NB4 (cell line): ENCODE data around the gene CAPN10.

Experiments
- DNase-seq: peaks from one replicate; pipeline ENCODE4 v3.0.0; 2010; ENCODE audit warnings: low read depth
- H3K4me3 ChIP-seq: one replicate; pipeline ENCODE4 v1.5.1; 2011; ENCODE audit warnings: mild to moderate bottlenecking, low read depth, low read length, moderate library complexity
- MAX ChIP-seq: IDR thresholded peaks from 2 replicates; pipeline ENCODE4 v1.6.1; 2011; ENCODE audit warnings: low read depth, low read length
- MYC ChIP-seq: IDR thresholded peaks from 2 replicates; pipeline ENCODE4 v1.6.1; 2011; ENCODE audit warnings: low read depth, low read length
- POLR2A ChIP-seq: IDR thresholded peaks from 2 replicates; pipeline ENCODE4 v1.6.1; 2011; ENCODE audit warnings: mild to moderate bottlenecking; ENCODE audit not compliant: insufficient read length; ENCODE audit errors: extremely low read depth
- TF ChIP-seq, protein P1 (sequence below): IDR thresholded peaks from one replicate; pipeline ENCODE4 v1.5.1; 2012; ENCODE audit warnings: low read depth, low read length

Gene CAPN10

DNA sequence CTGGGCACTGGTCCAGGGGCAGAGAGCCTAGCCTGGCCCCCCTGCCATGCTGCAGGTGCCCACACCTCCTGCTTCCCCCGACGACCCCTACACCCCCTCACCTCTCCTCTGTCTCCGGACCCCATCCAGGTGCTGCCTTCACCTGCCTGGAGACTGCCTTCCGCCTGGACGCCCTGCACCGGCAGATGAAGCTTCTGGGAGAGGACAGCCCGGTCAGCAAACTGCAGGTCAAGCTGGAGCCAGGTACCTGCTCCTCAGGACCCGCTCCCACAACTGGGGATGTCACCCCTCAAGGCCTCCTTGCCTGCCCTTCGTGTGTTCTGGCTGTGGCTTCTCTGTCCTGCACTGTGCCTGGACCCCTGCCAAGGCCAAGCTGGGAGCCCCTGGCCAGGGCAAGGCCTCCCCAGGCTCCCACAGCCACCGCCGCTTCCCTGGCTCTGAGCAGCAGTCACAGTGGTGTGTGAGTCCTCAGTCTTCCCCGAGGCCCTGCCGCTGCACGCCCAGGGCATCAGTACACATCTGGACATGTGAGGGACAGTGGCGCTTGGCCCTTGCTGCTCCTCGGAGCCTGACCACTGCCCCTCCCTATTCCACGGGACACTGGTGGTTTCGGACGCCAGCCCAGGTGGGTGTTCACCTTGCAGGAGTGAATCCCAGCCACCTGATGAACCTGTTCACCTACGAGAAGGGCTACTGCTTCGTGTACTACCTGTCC, 12.0 kb upstream of the CAPN10 start:
- no peak for DNase-seq
- TF ChIP-seq MAX (no peak), POLR2A (no peak), MYC (no peak)
- TF ChIP-seq, protein P1, sequence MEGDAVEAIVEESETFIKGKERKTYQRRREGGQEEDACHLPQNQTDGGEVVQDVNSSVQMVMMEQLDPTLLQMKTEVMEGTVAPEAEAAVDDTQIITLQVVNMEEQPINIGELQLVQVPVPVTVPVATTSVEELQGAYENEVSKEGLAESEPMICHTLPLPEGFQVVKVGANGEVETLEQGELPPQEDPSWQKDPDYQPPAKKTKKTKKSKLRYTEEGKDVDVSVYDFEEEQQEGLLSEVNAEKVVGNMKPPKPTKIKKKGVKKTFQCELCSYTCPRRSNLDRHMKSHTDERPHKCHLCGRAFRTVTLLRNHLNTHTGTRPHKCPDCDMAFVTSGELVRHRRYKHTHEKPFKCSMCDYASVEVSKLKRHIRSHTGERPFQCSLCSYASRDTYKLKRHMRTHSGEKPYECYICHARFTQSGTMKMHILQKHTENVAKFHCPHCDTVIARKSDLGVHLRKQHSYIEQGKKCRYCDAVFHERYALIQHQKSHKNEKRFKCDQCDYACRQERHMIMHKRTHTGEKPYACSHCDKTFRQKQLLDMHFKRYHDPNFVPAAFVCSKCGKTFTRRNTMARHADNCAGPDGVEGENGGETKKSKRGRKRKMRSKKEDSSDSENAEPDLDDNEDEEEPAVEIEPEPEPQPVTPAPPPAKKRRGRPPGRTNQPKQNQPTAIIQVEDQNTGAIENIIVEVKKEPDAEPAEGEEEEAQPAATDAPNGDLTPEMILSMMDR = no peak
- no peak overlapping the region for H3K4me3 ChIP-seq

DNA sequence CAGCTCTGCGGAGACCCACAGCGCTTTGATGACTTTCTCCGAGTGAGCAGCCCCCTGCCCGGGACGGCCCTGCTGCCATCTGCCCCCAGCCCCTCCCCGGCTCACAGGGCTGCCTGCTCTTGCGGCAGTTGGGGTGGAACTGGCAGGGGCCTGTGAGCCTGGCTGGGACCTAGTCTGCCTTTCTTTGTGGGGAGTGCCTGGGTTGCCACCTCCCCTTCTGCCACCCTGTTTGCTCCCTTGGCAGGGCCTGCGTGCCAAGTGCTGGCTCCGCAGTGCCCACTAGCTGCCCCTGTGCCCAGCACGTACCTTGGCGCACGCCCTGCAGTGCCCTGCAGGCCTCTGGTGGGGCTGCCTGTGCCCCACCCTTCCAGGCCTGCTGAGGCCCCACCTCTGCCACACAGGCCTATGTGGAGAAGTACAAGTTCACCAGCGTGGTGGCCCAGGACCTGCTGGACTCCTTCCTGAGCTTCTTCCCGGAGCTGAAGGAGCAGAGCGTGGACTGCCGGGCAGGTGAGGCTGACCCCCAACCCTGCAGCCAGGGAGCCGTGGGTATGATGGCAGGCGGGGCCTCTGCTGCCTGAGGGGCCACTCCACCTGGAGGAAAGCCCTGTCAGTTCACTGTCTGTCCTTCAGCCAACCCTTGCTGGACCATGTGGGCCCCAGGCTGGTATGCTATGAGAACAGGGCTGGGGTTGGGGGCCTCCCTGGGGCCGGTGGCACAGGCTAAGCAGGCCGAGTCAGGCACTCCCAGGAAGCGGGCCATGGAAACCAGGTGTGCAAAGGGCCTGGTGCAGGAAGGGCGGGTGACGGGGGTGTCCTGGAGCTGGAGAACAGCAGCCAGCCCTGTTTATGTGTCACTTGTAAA, 11.2 kb upstream of the CAPN10 start:
- no peak overlapping the region for H3K4me3 ChIP-seq
- DNase-seq = no peak
- TF ChIP-seq MAX = no peak
- TF ChIP-seq, protein P1 = no peak
- TF ChIP-seq MYC = no peak
- TF ChIP-seq POLR2A = no peak

DNA sequence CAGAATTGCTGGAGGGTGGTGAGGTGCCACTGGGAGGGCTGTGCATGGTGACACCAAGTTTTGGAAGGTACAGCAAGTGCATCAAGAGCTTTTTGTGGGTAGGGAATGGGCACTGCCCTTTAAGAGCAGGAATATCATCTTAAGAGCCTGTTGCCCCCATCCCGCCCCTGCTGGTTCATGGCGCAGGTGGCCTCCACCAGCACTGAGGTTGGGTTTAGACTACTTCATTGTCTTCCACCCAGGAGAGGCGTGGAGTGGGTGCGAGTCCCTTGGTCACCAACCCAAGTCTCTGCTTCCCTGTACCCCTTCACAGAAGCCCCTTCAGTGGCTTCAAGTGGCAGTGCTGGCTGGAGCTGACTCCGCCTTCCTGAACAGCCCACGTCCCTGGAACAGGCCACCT, 10.5 kb upstream of the CAPN10 start:
- DNase-seq = no peak
- TF ChIP-seq POLR2A (no peak), MYC (no peak), MAX (no peak)
- TF ChIP-seq, protein P1 = no peak
- H3K4me3 ChIP-seq = no peak overlapping the region

DNA sequence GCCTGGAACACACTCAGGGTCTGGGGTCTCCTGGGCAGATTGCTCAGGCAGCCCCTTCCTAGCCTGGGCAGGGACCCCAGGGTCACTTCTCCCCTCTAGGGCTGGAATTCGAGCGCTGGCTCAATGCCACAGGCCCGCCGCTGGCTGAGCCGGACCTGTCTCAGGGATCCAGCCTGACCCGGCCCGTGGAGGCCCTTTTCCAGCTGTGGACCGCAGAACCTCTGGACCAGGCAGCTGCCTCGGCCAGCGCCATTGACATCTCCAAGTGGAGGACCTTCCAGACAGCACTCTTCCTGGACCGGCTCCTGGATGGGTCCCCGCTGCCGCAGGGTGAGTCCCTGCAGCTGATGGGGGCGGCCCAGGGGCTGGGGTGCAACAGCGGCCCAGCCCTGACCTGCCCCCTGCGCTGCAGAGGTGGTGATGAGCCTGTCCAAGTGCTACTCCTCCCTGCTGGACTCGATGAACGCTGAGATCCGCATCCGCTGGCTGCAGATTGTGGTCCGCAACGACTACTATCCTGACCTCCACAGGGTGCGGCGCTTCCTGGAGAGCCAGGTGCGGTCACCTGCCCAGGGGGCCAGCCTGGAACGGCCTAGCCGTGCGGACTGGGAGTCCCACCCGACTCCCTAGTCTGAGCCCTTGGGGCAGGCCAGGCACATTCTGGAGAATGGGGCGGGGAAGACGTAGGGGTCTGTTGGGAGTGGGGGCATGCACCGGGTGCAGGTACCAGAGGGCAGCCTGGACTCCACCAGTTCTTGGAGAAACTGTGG, 9.9 kb upstream of the CAPN10 start:
- no peak for TF ChIP-seq POLR2A
- TF ChIP-seq, protein P1 = no peak
- H3K4me3 ChIP-seq = no peak overlapping the region
- no peak for DNase-seq

GRCh38 chr2:240577281-240578109, 9.0 kb upstream of the CAPN10 start:
- H3K4me3 ChIP-seq = no peak overlapping the region
- TF ChIP-seq, protein P1 = no peak
- TF ChIP-seq MAX = no peak
- no peak for TF ChIP-seq POLR2A
- no peak for TF ChIP-seq MYC
- no peak for DNase-seq
